Measurements from ENCODE around the gene MAN1C1.

DNA sequence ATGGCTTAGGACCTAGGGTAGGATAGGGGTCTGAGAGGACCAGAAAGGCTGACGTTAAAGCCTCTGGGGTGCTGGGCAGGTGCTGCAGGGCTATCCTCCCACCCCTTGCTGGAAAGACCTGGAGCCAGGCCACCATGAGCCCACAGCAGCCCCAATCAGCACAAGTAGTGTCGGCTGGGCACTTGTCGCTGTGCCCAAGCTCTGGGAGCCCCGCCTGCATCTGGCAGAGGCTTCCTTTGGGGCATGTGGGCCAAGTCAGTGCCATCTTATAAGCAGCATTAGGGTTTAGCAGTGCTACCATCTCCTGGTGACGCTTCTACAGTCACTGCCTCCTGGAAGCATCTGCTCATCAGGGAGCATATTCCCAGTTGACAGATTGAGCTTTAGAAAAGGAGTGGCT, 31.3 kb downstream of the MAN1C1 start:
- TF ChIP-seq POLR2A (IDR thresholded peaks at IDR 0.05) = no peak
- TF ChIP-seq, protein P1, sequence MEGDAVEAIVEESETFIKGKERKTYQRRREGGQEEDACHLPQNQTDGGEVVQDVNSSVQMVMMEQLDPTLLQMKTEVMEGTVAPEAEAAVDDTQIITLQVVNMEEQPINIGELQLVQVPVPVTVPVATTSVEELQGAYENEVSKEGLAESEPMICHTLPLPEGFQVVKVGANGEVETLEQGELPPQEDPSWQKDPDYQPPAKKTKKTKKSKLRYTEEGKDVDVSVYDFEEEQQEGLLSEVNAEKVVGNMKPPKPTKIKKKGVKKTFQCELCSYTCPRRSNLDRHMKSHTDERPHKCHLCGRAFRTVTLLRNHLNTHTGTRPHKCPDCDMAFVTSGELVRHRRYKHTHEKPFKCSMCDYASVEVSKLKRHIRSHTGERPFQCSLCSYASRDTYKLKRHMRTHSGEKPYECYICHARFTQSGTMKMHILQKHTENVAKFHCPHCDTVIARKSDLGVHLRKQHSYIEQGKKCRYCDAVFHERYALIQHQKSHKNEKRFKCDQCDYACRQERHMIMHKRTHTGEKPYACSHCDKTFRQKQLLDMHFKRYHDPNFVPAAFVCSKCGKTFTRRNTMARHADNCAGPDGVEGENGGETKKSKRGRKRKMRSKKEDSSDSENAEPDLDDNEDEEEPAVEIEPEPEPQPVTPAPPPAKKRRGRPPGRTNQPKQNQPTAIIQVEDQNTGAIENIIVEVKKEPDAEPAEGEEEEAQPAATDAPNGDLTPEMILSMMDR (IDR thresholded peaks at IDR 0.05) = no peak
- TF ChIP-seq EP300 (IDR thresholded peaks at IDR 0.05) = no peak
